ENCODE data around the gene ATP6V0C.

The ATP6V0C gene

DNA sequence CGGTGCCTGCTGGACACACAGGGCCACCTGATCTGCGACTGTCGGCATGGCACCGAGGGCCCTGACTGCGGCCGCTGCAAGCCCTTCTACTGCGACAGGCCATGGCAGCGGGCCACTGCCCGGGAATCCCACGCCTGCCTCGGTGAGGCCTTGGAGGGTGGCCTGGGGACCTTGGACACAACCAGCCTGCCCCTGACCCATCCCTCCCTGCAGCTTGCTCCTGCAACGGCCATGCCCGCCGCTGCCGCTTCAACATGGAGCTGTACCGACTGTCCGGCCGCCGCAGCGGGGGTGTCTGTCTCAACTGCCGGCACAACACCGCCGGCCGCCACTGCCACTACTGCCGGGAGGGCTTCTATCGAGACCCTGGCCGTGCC, 41.3 kb upstream of the ATP6V0C start:
- TF ChIP-seq, protein P1, sequence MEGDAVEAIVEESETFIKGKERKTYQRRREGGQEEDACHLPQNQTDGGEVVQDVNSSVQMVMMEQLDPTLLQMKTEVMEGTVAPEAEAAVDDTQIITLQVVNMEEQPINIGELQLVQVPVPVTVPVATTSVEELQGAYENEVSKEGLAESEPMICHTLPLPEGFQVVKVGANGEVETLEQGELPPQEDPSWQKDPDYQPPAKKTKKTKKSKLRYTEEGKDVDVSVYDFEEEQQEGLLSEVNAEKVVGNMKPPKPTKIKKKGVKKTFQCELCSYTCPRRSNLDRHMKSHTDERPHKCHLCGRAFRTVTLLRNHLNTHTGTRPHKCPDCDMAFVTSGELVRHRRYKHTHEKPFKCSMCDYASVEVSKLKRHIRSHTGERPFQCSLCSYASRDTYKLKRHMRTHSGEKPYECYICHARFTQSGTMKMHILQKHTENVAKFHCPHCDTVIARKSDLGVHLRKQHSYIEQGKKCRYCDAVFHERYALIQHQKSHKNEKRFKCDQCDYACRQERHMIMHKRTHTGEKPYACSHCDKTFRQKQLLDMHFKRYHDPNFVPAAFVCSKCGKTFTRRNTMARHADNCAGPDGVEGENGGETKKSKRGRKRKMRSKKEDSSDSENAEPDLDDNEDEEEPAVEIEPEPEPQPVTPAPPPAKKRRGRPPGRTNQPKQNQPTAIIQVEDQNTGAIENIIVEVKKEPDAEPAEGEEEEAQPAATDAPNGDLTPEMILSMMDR (IDR thresholded peaks at IDR 0.05; ENCODE audit: low read length), result no peak
- no peak for TF ChIP-seq EZH2phosphoT487 (IDR thresholded peaks at IDR 0.05; ENCODE audit: low read length)
- no peak for TF ChIP-seq EZH2 (optimal IDR thresholded peaks at IDR 0.05; ENCODE audit: low read depth, low read length)

DNA sequence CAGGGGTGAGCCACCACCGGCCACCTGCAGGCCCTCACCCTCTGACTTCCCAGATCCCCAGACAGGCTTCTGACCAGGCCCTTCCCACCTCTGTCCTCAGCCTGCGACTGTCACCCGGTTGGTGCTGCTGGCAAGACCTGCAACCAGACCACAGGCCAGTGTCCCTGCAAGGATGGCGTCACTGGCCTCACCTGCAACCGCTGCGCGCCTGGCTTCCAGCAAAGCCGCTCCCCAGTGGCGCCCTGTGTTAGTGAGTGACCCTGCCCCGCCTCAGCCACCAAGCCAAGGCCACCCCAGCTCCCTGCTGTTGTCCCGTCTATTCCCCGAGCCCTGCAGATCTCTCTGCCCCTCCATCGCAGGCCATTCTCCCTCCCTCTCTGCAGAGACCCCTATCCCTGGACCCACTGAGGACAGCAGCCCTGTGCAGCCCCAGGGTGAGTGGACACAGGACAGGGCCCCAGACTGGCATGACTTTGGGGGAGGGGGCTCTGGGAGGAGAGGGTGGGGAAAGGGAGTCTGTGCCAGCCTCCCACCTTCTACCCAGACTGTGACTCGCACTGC, 40.8 kb upstream of the ATP6V0C start:
- H3K36me3 ChIP-seq (replicated peaks; ENCODE audit: insufficient read depth, low read length), result no peaks in the 10 kb centered on the region
- H2AFZ ChIP-seq (ENCODE audit: low read length), result no peak overlapping the region
- no peak overlapping the region; the same call in 1 of the 2 replicates for H3K4me3 ChIP-seq (ENCODE audit: low read length)
- TF ChIP-seq, protein P1 (IDR thresholded peaks at IDR 0.05; ENCODE audit: low read length), result no peak
- no peak for TF ChIP-seq EZH2 (optimal IDR thresholded peaks at IDR 0.05; ENCODE audit: low read depth, low read length)
- TF ChIP-seq EZH2phosphoT487 (IDR thresholded peaks at IDR 0.05; ENCODE audit: low read length), result no peak
- H3K9me3 ChIP-seq (replicated peaks; ENCODE audit: insufficient read depth, low read length), result no peaks in the 10 kb centered on the region
- peaks cover 21% of the 10 kb centered on the region for H3K79me2 ChIP-seq (ENCODE audit: low read length)
- H3F3A ChIP-seq (ENCODE audit: insufficient read depth, low read length), result peaks cover 6% of the 10 kb centered on the region; the same call in 1 of the 2 replicates
- peak overlapping the region; percentile 59; the same call in 1 of the 2 replicates for H3K4me2 ChIP-seq (ENCODE audit: low read depth, low read length)
- H4K20me1 ChIP-seq (ENCODE audit: insufficient read depth, low read length), result no peaks in the 10 kb centered on the region
- no peak overlapping the region for H3K27ac ChIP-seq (ENCODE audit: low read length)
- no peaks in the 10 kb centered on the region for H3K9me2 ChIP-seq (replicated peaks; ENCODE audit: insufficient read depth, low read length)
- peaks cover 52% of the 10 kb centered on the region for H3K27me3 ChIP-seq (replicated peaks; ENCODE audit: insufficient read depth, low read length)
- H3K9ac ChIP-seq (ENCODE audit: low read length), result no peak overlapping the region
- H3K4me1 ChIP-seq (ENCODE audit: low read length), result no peaks in the 10 kb centered on the region
- no peak for DNase-seq

More for the DNA sequence above, 41.3 kb upstream of the ATP6V0C start:
- H3K79me2 ChIP-seq (ENCODE audit: low read length), result peaks cover 16% of the 10 kb centered on the region
- peaks cover 52% of the 10 kb centered on the region for H3K27me3 ChIP-seq (replicated peaks; ENCODE audit: insufficient read depth, low read length)
- no peak for DNase-seq
- no peaks in the 10 kb centered on the region for H4K20me1 ChIP-seq (ENCODE audit: insufficient read depth, low read length)
- no peak overlapping the region for H3K9ac ChIP-seq (ENCODE audit: low read length)
- no peaks in the 10 kb centered on the region for H3K4me1 ChIP-seq (ENCODE audit: low read length)
- H3K9me2 ChIP-seq (replicated peaks; ENCODE audit: insufficient read depth, low read length), result no peaks in the 10 kb centered on the region
- no peak overlapping the region for H3K27ac ChIP-seq (ENCODE audit: low read length)
- no peak overlapping the region for H3K4me3 ChIP-seq (ENCODE audit: low read length)
- no peak overlapping the region for H3K4me2 ChIP-seq (ENCODE audit: low read depth, low read length)
- H3K9me3 ChIP-seq (replicated peaks; ENCODE audit: insufficient read depth, low read length), result no peaks in the 10 kb centered on the region
- no peak overlapping the region for H2AFZ ChIP-seq (ENCODE audit: low read length)
- no peaks in the 10 kb centered on the region for H3K36me3 ChIP-seq (replicated peaks; ENCODE audit: insufficient read depth, low read length)
- peaks cover 6% of the 10 kb centered on the region; the same call in 1 of the 2 replicates for H3F3A ChIP-seq (ENCODE audit: insufficient read depth, low read length)

DNA sequence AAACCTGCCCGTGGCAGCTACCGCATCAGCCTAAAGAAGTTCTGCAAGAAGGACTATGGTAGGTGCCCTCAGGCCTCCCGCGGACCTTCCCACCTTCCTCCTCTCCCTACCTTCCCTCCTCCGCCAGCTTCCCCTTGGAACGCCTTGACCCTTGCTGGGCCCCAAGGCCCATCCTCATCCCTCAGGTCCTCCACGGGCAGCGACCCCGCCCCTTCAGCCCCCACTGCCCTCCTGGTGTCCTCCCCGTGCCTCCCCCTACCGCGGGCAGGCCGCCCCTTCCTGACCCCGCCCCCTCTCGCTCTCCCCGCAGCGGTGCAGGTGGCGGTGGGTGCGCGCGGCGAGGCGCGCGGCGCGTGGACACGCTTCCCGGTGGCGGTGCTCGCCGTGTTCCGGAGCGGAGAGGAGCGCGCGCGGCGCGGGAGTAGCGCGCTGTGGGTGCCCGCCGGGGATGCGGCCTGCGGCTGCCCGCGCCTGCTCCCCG, 40.3 kb upstream of the ATP6V0C start:
- no peak for DNase-seq
- peak overlapping the region; percentile 59; the same call in 1 of the 2 replicates for H3K4me2 ChIP-seq (ENCODE audit: low read depth, low read length)
- H3K4me1 ChIP-seq (ENCODE audit: low read length), result no peaks in the 10 kb centered on the region
- H3F3A ChIP-seq (ENCODE audit: insufficient read depth, low read length), result peaks cover 6% of the 10 kb centered on the region; the same call in 1 of the 2 replicates
- peaks cover 48% of the 10 kb centered on the region for H3K27me3 ChIP-seq (replicated peaks; ENCODE audit: insufficient read depth, low read length)
- no peaks in the 10 kb centered on the region for H3K36me3 ChIP-seq (replicated peaks; ENCODE audit: insufficient read depth, low read length)
- no peak overlapping the region for H3K27ac ChIP-seq (ENCODE audit: low read length)
- no peaks in the 10 kb centered on the region for H4K20me1 ChIP-seq (ENCODE audit: insufficient read depth, low read length)
- TF ChIP-seq EZH2 (optimal IDR thresholded peaks at IDR 0.05; ENCODE audit: low read depth, low read length) (no peak), EZH2phosphoT487 (IDR thresholded peaks at IDR 0.05; ENCODE audit: low read length) (no peak)
- TF ChIP-seq, protein P1 (IDR thresholded peaks at IDR 0.05; ENCODE audit: low read length), result no peak
- H3K9me2 ChIP-seq (replicated peaks; ENCODE audit: insufficient read depth, low read length), result no peaks in the 10 kb centered on the region
- H3K4me3 ChIP-seq (ENCODE audit: low read length), result no peak overlapping the region; the same call in 1 of the 2 replicates
- H3K79me2 ChIP-seq (ENCODE audit: low read length), result peaks cover 23% of the 10 kb centered on the region
- no peaks in the 10 kb centered on the region for H3K9me3 ChIP-seq (replicated peaks; ENCODE audit: insufficient read depth, low read length)
- H2AFZ ChIP-seq (ENCODE audit: low read length), result no peak overlapping the region
- H3K9ac ChIP-seq (ENCODE audit: low read length), result no peak overlapping the region

Data from MM.1S (cell line).